A549 (cell line): ENCODE measurements around the gene ATP13A3.

Experiments used
- CTCF ChIP-seq: fragments of >200 bp; sonication (Bioruptor Twin); formaldehyde crosslinking; IDR thresholded peaks from 3 replicates; pipeline ENCODE4 v1.5.1; 2016
- JUN ChIP-seq, 2 experiments: fragments of >200 bp; sonication (Bioruptor Twin); formaldehyde crosslinking; IDR thresholded peaks; 2 replicates in 1 of 2; 3 replicates in 1 of 2; pipeline ENCODE4 v1.6.1; 2016 to 2017
- KDM5A ChIP-seq: fragments of 200-600 bp; sonication (generic); IDR thresholded peaks from 2 replicates; pipeline ENCODE4 v1.6.1; 2016; ENCODE audit warnings: antibody characterized with exemption, mild to moderate bottlenecking
- MAX ChIP-seq: IDR thresholded peaks from 2 replicates; pipeline ENCODE4 v1.6.1; 2012
- POLR2A ChIP-seq: IDR thresholded peaks from 2 replicates; pipeline ENCODE4 v1.6.1; 2012; ENCODE audit warnings: mild to moderate bottlenecking, low read length
- SMC3 ChIP-seq: fragments of >200 bp; sonication (Bioruptor Twin); formaldehyde crosslinking; IDR thresholded peaks from 3 replicates; pipeline ENCODE4 v1.6.1; 2018; ENCODE audit warnings: inconsistent platforms

- TF ChIP-seq MAX (no peak), JUN (IDR thresholded peaks at IDR 0.05) (no peak), POLR2A (no peak), CTCF (no peak), SMC3 (no peak), KDM5A (no peak)
These were observed 16.2 kb downstream of the ATP13A3 start for GRCh38 chr3:194470615-194471014.
